HepG2 (cell line): ENCODE data around the gene VAMP2. TPM values are rescaled to one million over a fixed set of nuclear protein-coding genes. Genes with fewer than 3 reads are reported as not detected.

Source experiments
- BRD4 ChIP-seq: sonication (generic); formaldehyde crosslinking; IDR thresholded peaks from 2 replicates; pipeline ENCODE4 v1.4.0; 2020; ENCODE audit warnings: missing genetic modification reagents
- CBX5 ChIP-seq: sonication (generic); formaldehyde crosslinking; IDR thresholded peaks from 2 replicates; pipeline ENCODE4 v1.4.0; 2020; ENCODE audit warnings: missing genetic modification reagents, borderline replicate concordance
- CSRNP1 ChIP-seq: sonication (generic); formaldehyde crosslinking; IDR thresholded peaks from 2 replicates; pipeline ENCODE4 v1.8.1; 2023; ENCODE audit warnings: mild to moderate bottlenecking, missing genetic modification reagents
- GATAD2A ChIP-seq: IDR thresholded peaks from 2 replicates; pipeline ENCODE4 v1.6.1; 2016
- HCFC1 ChIP-seq: fragments of 150-350 bp; IDR thresholded peaks from 2 replicates; pipeline ENCODE4 v1.6.1; 2014; ENCODE audit warnings: low read depth, low read length
- HOXA9 ChIP-seq: sonication (generic); formaldehyde crosslinking; IDR thresholded peaks from 2 replicates; pipeline ENCODE4 v1.8.1; 2022; ENCODE audit warnings: missing genetic modification reagents, mild to moderate bottlenecking, moderate library complexity, borderline replicate concordance
- JUND ChIP-seq: sonication (generic); formaldehyde crosslinking; IDR thresholded peaks from 2 replicates; pipeline ENCODE4 v1.8.0; 2022; ENCODE audit warnings: mild to moderate bottlenecking, missing genetic modification reagents
- KIAA2018 ChIP-seq: sonication (generic); formaldehyde crosslinking; IDR thresholded peaks from 2 replicates; pipeline ENCODE4 v1.5.0; 2020; ENCODE audit warnings: mild to moderate bottlenecking, missing genetic modification reagents, borderline replicate concordance
- MBD4 ChIP-seq: IDR thresholded peaks from 2 replicates; pipeline ENCODE4 v1.6.1; 2012; ENCODE audit warnings: low read length, inconsistent platforms, borderline replicate concordance
- MBNL3 ChIP-seq: fragments of 250-450 bp; sonication (Bioruptor Pico); conservative IDR thresholded peaks from 2 replicates; pipeline ENCODE4 v1.8.0; 2022; ENCODE audit warnings: mild to moderate bottlenecking, inconsistent platforms
- NR2F2 ChIP-seq: IDR thresholded peaks from 2 replicates; pipeline ENCODE4 v1.6.1; 2012; ENCODE audit warnings: low read depth, inconsistent platforms, borderline replicate concordance
- POGZ ChIP-seq: sonication (generic); formaldehyde crosslinking; IDR thresholded peaks from 2 replicates; pipeline ENCODE4 v1.4.0; 2020; ENCODE audit warnings: mild to moderate bottlenecking, missing genetic modification reagents
- SP1 ChIP-seq, 2 experiments: fragments of 450-650 bp in 1 of 2; sonication (generic) in 1 of 2; formaldehyde crosslinking in 1 of 2; IDR thresholded peaks; 2 replicates each; pipeline versions ENCODE4 v1.4.0 to v1.6.1; 2016 to 2020; ENCODE audit warnings: missing genetic modification reagents in 1 of 2
- ZNF20 ChIP-seq: sonication (generic); formaldehyde crosslinking; IDR thresholded peaks from 2 replicates; pipeline ENCODE4 v1.4.0; 2020; ENCODE audit warnings: mild to moderate bottlenecking, moderate library complexity, missing genetic modification reagents
- ZNF274 ChIP-seq: sonication (generic); formaldehyde crosslinking; IDR thresholded peaks from 2 replicates; pipeline ENCODE4 v1.5.1; 2020; ENCODE audit warnings: mild to moderate bottlenecking, missing genetic modification reagents
- ZNF430 ChIP-seq: sonication (generic); formaldehyde crosslinking; IDR thresholded peaks from 2 replicates; pipeline ENCODE4 v1.9.0; 2021; ENCODE audit warnings: mild to moderate bottlenecking, missing genetic modification reagents
- ZNF569 ChIP-seq: sonication (generic); formaldehyde crosslinking; IDR thresholded peaks from 2 replicates; pipeline ENCODE4 v1.5.0; 2020; ENCODE audit warnings: mild to moderate bottlenecking, missing genetic modification reagents, moderate library complexity, borderline replicate concordance
- ZNF597 ChIP-seq: sonication (generic); formaldehyde crosslinking; IDR thresholded peaks from 2 replicates; pipeline ENCODE4 v1.5.0; 2020; ENCODE audit warnings: missing genetic modification reagents
- ZNF782 ChIP-seq: sonication (generic); formaldehyde crosslinking; IDR thresholded peaks from 2 replicates; pipeline ENCODE4 v1.4.0; 2020; ENCODE audit warnings: missing genetic modification reagents, mild to moderate bottlenecking, borderline replicate concordance
- polyA plus RNA-seq, 8 experiments: library from polyadenylated mRNA; depleted of rRNA in 3 of 8; stranded (reverse) in 7 of 8; unstranded in 1 of 8; fragments of >200 nt; fragmentation: Illumina TruSeq in 4 of 8; extraction: Trizol in 4 of 8; gene quantifications; 2 replicates each; pipeline versions ENCODE4 v1.2.1 to v1.2.3, GENCODE V29; 2011 to 2016; ENCODE audit warnings: low read depth in 4 of 8, missing spikeins in 1 of 8, mixed read lengths in 1 of 8; ENCODE audit not compliant: insufficient read depth in 1 of 8
- total RNA-seq, 5 experiments: library from RNA; depleted of rRNA; stranded (reverse); fragments of >200 nt; fragmentation: Illumina TruSeq; extraction: Trizol; gene quantifications; 2 replicates each; pipeline ENCODE4 v1.2.3, GENCODE V29; 2016; ENCODE audit warnings: low read depth in 1 of 5

Gene VAMP2
- total and polyA plus RNA-seq, 2 of the 13 experiments (the other 11 are each of a cell fraction or from before 2014, with no cell fraction given), result 3.9 to 17.2 TPM

GRCh38 chr17:8163978-8164814 is 1.4 kb upstream of the VAMP2 start (continued):
- TF ChIP-seq SP1 (IDR thresholded peaks at IDR 0.05) (no peak), SP1 (CRISPR knock-in tag; IDR thresholded peaks at IDR 0.05) (no peak; the same call in 1 of the 2 replicates), KIAA2018 (CRISPR knock-in tag) (no peak), HOXA9 (no peak), BRD4 (no peak), NR2F2 (0 out of 2 replicates have a peak, but pooled peaks have one; percentile 35), ZNF430 (CRISPR knock-in tag) (peak; percentile 51; the same call in 1 of the 2 replicates), ZNF569 (CRISPR knock-in tag) (no peak), POGZ (CRISPR knock-in tag) (no peak), MBD4 (no peak), CBX5 (CRISPR knock-in tag) (no peak), CSRNP1 (CRISPR knock-in tag) (0 out of 2 replicates have a peak, but pooled peaks have one; percentile 24), MBNL3 (CRISPR knock-in tag) (no peak), ZNF597 (CRISPR knock-in tag) (no peak), ZNF274 (CRISPR knock-in tag) (no peak), ZNF782 (CRISPR knock-in tag) (0 out of 2 replicates have a peak, but pooled peaks have one; percentile 33), JUND (CRISPR knock-in tag) (no peak), ZNF20 (CRISPR knock-in tag) (no peak), HCFC1 (no peak), GATAD2A (CRISPR knock-in tag) (peak; percentile 68)
